ENCODE measurements around the gene FBXW5. TPM values are rescaled to one million over a fixed set of nuclear protein-coding genes. Genes with fewer than 3 reads are reported as not detected.

Gene FBXW5
- polyA plus RNA-seq (138 and 148 TPM in 2 replicates), polyA minus RNA-seq (82.7 and 98.1 TPM in 2 replicates)

DNA sequence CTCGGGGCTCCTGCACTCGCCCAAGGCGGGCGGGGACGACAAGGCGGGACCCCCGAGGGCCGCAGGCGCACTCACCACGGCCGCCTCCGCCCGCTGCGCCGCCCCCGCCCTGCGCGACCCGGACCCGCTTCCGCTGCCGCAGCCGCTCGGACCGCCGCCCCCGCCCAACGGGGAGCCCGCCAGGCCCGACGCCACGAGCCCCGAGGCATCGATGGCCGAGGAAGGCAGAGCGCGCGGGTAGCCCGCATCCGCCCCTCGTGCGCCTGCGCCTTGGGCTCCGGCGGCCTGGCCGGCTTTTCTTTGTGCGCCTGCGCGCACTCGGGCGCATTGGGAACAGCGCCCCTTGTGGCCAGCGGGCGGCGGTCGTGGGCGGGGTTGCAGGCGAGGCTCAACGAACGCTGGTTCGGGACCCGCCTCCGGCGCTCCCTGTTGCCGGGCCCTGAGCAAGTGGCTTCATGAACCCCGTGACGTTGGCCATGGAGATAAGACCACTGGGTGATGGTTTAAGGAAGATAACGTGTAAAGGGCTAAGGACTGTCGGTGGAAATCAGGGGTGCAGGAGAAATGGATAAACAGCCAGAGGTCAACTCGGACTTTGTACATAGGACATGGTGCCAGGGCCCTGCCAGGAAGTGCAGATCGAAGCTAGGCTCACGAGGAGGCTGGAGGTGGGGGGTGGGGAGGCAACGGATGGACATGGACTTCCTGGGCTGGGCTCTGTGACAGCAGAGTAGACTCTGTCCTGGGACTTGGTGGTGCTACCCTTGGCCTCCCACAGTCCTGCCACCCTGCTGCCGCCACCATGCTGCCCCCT, at the start of gene FBXW5, which contains the start of gene C8G:
FBXW5 (minus strand) TSS at position 220 of the 814 bp plus-strand sequence. CDS start 655 bp downstream, outside the sequence.
C8G (plus strand) TSS at position 725 of the 814 bp plus-strand sequence; CDS start at position 803, 78 bp downstream.
- Histone ChIP-seq H3K27me3 (ENCODE audit: insufficient read depth, low read depth, low read length) (no peaks in the 10 kb centered on the region), H3K4me2 (ENCODE audit: low read length) (peak within 1 kb of the TSS; percentile 44), H4K20me1 (ENCODE audit: insufficient read depth) (no peaks in the 10 kb centered on the region), H3K4me3 (ENCODE audit: low read length) (peak within 1 kb of the TSS; percentile 97), H3K36me3 (ENCODE audit: insufficient read depth, low read length) (peaks cover 6% of the 10 kb centered on the region), H3K9me3 (ENCODE audit: low read length) (no peaks in the 10 kb centered on the region), H2AFZ (ENCODE audit: low read depth, low read length) (no peak within 1 kb of the TSS), H3K9me2 (ENCODE audit: insufficient read depth, low read length) (no peaks in the 10 kb centered on the region), H3F3A (ENCODE audit: insufficient read depth, low read length, poor library complexity, severe bottlenecking) (no peaks in the 10 kb centered on the region), H3K27ac (ENCODE audit: low read length) (no peak within 1 kb of the TSS), H3K9ac (ENCODE audit: low read length) (peak within 1 kb of the TSS; percentile 74), H3K79me2 (replicated peaks; ENCODE audit: insufficient read depth, low read length) (peaks cover 8% of the 10 kb centered on the region)
- TF ChIP-seq MXI1 (conservative IDR thresholded peaks at IDR 0.05; ENCODE audit: poor library complexity, severe bottlenecking) (peak; percentile 72), EZH2 (IDR thresholded peaks at IDR 0.05; ENCODE audit: borderline replicate concordance, insufficient read depth, low read length, poor library complexity, severe bottlenecking) (no peak), RAD21 (conservative IDR thresholded peaks at IDR 0.05) (peak; percentile 34), REST (IDR thresholded peaks at IDR 0.05; ENCODE audit: borderline replicate concordance) (no peak), SMC3 (conservative IDR thresholded peaks at IDR 0.05; ENCODE audit: poor library complexity) (peak; percentile 28), EP300 (conservative IDR thresholded peaks at IDR 0.05; ENCODE audit: poor library complexity, severe bottlenecking) (peak; percentile 50), POLR2AphosphoS5 (IDR thresholded peaks at IDR 0.05) (peak; percentile 56), CTCF (IDR thresholded peaks at IDR 0.05; ENCODE audit: poor library complexity, severe bottlenecking) (peak; percentile 99), TAF1 (IDR thresholded peaks at IDR 0.05; ENCODE audit: low read depth) (no peak)

DNA sequence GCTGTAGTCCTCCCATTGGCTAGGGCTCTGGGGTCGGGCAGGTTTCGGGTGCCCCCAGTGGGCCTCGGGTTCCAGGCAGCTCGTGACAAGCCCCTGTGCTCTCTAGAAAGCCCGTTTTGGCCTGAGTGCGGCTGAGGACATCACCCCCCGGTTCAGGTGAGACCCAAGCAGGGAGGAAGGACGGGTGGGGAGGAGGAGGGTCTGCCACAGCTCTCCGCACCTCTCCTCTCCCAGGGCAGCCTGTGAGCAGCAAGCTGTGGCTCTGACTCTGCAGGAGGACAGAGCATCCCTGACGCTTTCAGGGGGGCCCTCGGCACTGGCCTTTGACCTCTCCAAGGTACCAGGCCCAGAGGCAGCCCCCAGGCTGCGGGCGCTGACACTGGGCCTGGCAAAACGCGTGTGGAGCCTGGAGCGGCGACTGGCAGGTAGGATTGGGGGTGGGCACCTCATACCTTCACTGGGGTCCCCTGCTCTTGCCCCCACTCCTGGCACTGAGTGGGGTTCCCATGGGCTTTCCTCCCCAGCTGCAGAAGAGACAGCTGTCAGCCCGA, 48.4 kb upstream of the FBXW5 start:
- Histone ChIP-seq H4K20me1 (ENCODE audit: insufficient read depth) (no peaks in the 10 kb centered on the region), H3F3A (ENCODE audit: insufficient read depth, low read length, poor library complexity, severe bottlenecking) (no peaks in the 10 kb centered on the region), H3K27me3 (ENCODE audit: insufficient read depth, low read depth, low read length) (no peaks in the 10 kb centered on the region), H3K4me3 (ENCODE audit: low read length) (peak overlapping the region; percentile 96), H3K9me3 (ENCODE audit: low read length) (no peaks in the 10 kb centered on the region), H3K27ac (ENCODE audit: low read length) (peak overlapping the region; percentile 42), H3K9ac (ENCODE audit: low read length) (peak overlapping the region; percentile 81), H3K4me2 (ENCODE audit: low read length) (peak overlapping the region; percentile 87), H3K36me3 (ENCODE audit: insufficient read depth, low read length) (no peaks in the 10 kb centered on the region), H2AFZ (ENCODE audit: low read depth, low read length) (peak overlapping the region; percentile 70), H3K9me2 (ENCODE audit: insufficient read depth, low read length) (no peaks in the 10 kb centered on the region), H3K79me2 (replicated peaks; ENCODE audit: insufficient read depth, low read length) (no peaks in the 10 kb centered on the region)
- TF ChIP-seq MXI1 (conservative IDR thresholded peaks at IDR 0.05; ENCODE audit: poor library complexity, severe bottlenecking) (no peak), CTCF (IDR thresholded peaks at IDR 0.05; ENCODE audit: poor library complexity, severe bottlenecking) (no peak), POLR2AphosphoS5 (IDR thresholded peaks at IDR 0.05) (no peak), RAD21 (conservative IDR thresholded peaks at IDR 0.05) (no peak), REST (IDR thresholded peaks at IDR 0.05; ENCODE audit: borderline replicate concordance) (no peak), EP300 (conservative IDR thresholded peaks at IDR 0.05; ENCODE audit: poor library complexity, severe bottlenecking) (no peak), EZH2 (IDR thresholded peaks at IDR 0.05; ENCODE audit: borderline replicate concordance, insufficient read depth, low read length, poor library complexity, severe bottlenecking) (no peak), SMC3 (conservative IDR thresholded peaks at IDR 0.05; ENCODE audit: poor library complexity) (no peak), TAF1 (IDR thresholded peaks at IDR 0.05; ENCODE audit: low read depth) (no peak)
